Testis (tissue), 3 donors: Measurements from ENCODE around the gene ZFAND6. TPM values are rescaled to one million over a fixed set of nuclear protein-coding genes. Genes with fewer than 3 reads are reported as not detected.

Experiments
- DNase-seq: peaks from one replicate; pipeline ENCODE4 v3.0.0-alpha.2; 2019
- H3K27ac ChIP-seq, 2 donors: fragments of 200-600 bp; sonication (generic); one replicate each; pipeline ENCODE4 v1.5.1; 2019
- H3K27me3 ChIP-seq: fragments of 200-600 bp; sonication (generic); one replicate; pipeline ENCODE4 v1.5.1; 2019
- H3K36me3 ChIP-seq: fragments of 200-600 bp; sonication (generic); one replicate; pipeline ENCODE4 v1.5.1; 2017; ENCODE audit warnings: low read depth; ENCODE audit errors: missing control alignments
- H3K4me1 ChIP-seq: fragments of 200-600 bp; sonication (generic); one replicate; pipeline ENCODE4 v1.5.1; 2019
- H3K4me3 ChIP-seq, 2 donors: fragments of 200-600 bp; sonication (generic); one replicate each; pipeline ENCODE4 v1.5.1; 2017 to 2019
- H3K9me3 ChIP-seq: fragments of 200-600 bp; sonication (generic); one replicate; pipeline ENCODE4 v1.5.1; 2017
- CTCF ChIP-seq, 3 experiments: fragments of 450-650 bp in 2 of 3; fragments of 200-600 bp in 1 of 3; sonication (generic) in 1 of 3; IDR thresholded peaks; one replicate each; pipeline ENCODE4 v1.5.1; 2016 to 2019; ENCODE audit warnings: antibody characterized with exemption in 3 of 3, mild to moderate bottlenecking in 2 of 3, moderate library complexity in 1 of 3
- POLR2A ChIP-seq: fragments of 450-650 bp; IDR thresholded peaks from one replicate; pipeline ENCODE4 v1.6.1; 2017; ENCODE audit warnings: antibody characterized with exemption, mild to moderate bottlenecking, moderate library complexity
- WGBS, 2 donors: methylation state at CpG; one replicate each; pipeline ENCODE4 v1.1.5; 2018; 5-methylcytosine and 5-hydroxymethylcytosine counted together
- intact Hi-C: fragments of 100-400 bp; cut with DNase I; formaldehyde crosslinking; loops from one replicate; pipeline ENCODE4 v1.15.1; 2023; ENCODE audit warnings: low total_unique reads
- polyA plus RNA-seq: library from polyadenylated mRNA; stranded (reverse); fragments of 350-450 nt; fragmentation: Illumina TruSeq; extraction: RNeasy Lipid Tissue Mini Kit (QIAGEN cat#74804); gene quantifications from one replicate; pipeline ENCODE4 v1.2.3, GENCODE V29; 2014; ENCODE audit warnings: low read depth, low replicate concordance; ENCODE audit not compliant: insufficient read depth
- total RNA-seq, 2 donors: library from RNA; depleted of rRNA; stranded (reverse); fragments of >200 nt; gene quantifications; one replicate each; pipeline ENCODE4 v1.2.3, GENCODE V29; 2016

ZFAND6 gene
- total and polyA plus RNA-seq, 3 donors from 2014 or later = 220 to 255 (median 251) TPM

- intact Hi-C loops = no loop called here
- Histone ChIP-seq H3K4me3 (no peak overlapping the region), H3K36me3 (no peaks in the 10 kb centered on the region), H3K4me1 (no peaks in the 10 kb centered on the region), H3K27ac (no peak overlapping the region), H3K27me3 (no peaks in the 10 kb centered on the region), H3K9me3 (no peaks in the 10 kb centered on the region)
- WGBS, 2 donors = 83 to 84% methylated on average over 6 of the region's 6 CpGs
- DNase-seq = no peak
- TF ChIP-seq CTCF (IDR thresholded peaks at IDR 0.05) (peak in 1 of 3 experiments; percentile 13), POLR2A (no peak)
Measured at GRCh38 chr15:80183886-80184285, 124.4 kb downstream of the ZFAND6 start.

DNA sequence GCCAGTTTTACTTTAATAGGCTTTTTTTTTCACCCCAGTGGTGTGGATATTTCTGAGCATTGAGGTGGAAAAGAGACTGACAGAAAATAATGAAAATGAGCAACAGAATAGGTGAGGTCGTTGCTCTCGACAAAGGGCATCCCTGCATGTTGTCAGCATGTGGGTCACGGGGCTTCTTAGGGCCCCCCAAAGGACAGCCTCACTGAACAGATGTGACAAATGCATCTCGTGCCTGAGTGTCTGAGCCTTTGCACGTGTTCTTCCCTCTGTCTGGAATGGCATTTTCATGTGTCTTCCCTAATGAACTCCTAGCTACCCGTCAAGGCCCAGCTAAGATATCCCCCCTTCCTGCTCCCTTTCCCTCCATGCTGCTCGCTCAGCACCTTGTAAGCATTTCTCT lies 125.1 kb downstream of the ZFAND6 start:
- 85 to 88% methylated on average over 7 of the region's 7 CpGs for WGBS, 2 donors
- no peaks in the 10 kb centered on the region for H3K36me3 ChIP-seq

GRCh38 chr15:80185152-80185551 lies 125.7 kb downstream of the ZFAND6 start:
- Histone ChIP-seq H3K9me3 (no peaks in the 10 kb centered on the region), H3K4me3 (no peak overlapping the region), H3K27ac (no peak overlapping the region), H3K27me3 (no peaks in the 10 kb centered on the region), H3K4me1 (no peaks in the 10 kb centered on the region), H3K36me3 (no peaks in the 10 kb centered on the region)
- no peak for DNase-seq
- TF ChIP-seq CTCF (IDR thresholded peaks at IDR 0.05) (no peak), POLR2A (no peak)
- WGBS, 2 donors = 89 to 100% methylated on average over 2 of the region's 2 CpGs
- intact Hi-C loops = no loop called here

More for the DNA sequence above, 125.1 kb downstream of the ZFAND6 start:
- intact Hi-C loops = no loop called here
- H3K27ac ChIP-seq = no peak overlapping the region
- no peaks in the 10 kb centered on the region for H3K27me3 ChIP-seq
- H3K4me1 ChIP-seq = no peaks in the 10 kb centered on the region
- H3K4me3 ChIP-seq = no peak overlapping the region
- H3K9me3 ChIP-seq = no peaks in the 10 kb centered on the region
- TF ChIP-seq POLR2A (no peak), CTCF (IDR thresholded peaks at IDR 0.05) (no peak)
- no peak for DNase-seq

DNA sequence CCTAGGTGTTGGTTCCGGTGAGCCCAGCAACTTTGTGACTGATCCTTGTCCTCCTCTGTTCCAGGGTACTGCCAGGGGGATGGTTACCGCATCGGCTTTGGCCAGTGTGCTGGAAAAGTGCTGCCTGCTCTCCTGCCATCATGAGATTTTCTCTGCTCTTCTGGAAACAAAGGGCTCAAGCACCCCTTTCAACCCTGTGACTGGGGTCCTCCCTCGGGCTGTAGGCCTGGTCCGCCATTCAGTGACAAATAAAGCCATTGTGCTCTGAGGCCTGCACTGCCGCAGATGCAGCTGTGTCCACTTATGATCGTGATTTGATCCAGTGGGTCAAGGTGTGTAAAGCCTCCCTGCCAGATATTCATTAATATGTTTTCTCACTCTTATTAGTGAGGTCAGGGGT lies 126.6 kb downstream of the ZFAND6 start:
- WGBS, 2 donors = 92 to 94% methylated on average over 7 of the region's 7 CpGs
- H3K36me3 ChIP-seq = no peaks in the 10 kb centered on the region

More for the DNA sequence above, 126.6 kb downstream of the ZFAND6 start:
- intact Hi-C loops = no loop called here
- no peak for DNase-seq
- Histone ChIP-seq H3K27ac (no peak overlapping the region), H3K4me3 (no peak overlapping the region), H3K9me3 (no peaks in the 10 kb centered on the region), H3K4me1 (no peaks in the 10 kb centered on the region), H3K27me3 (no peaks in the 10 kb centered on the region)
- TF ChIP-seq CTCF (IDR thresholded peaks at IDR 0.05) (no peak), POLR2A (no peak)
